ENCODE results near the gene EFNB1.

Gene EFNB1

GRCh38 chrX:68844581-68844980 is 15.8 kb downstream of the EFNB1 start:
- no peak for FAIRE-seq

DNA sequence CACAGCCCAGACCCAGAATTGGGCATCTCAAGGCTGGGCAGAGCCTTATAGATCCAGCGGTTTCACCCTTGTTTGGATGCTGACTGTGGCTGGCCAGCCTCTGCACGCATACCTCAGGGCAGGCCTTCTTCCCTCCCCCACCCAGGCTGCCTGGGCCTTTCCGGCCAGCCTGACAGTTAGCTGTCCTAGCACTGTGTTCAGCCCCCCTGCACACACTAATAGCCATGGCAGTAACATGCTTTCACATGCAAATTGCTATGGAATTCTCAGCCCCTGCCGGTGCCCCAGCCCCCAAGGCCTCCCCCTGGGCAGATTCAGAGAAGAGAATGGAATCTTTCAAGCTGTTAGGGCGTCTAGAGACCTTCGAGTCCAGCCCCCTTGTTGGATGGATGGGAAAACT is 17.7 kb downstream of the EFNB1 start:
- no peak for FAIRE-seq

GRCh38 chrX:68847172-68847571 is 18.4 kb downstream of the EFNB1 start:
- FAIRE-seq: no peak

- no peak for FAIRE-seq
Observed at GRCh38 chrX:68848189-68848940, 19.5 kb downstream of the EFNB1 start.

- FAIRE-seq: no peak
Observed at GRCh38 chrX:68851082-68851481, 22.3 kb downstream of the EFNB1 start.

DNA sequence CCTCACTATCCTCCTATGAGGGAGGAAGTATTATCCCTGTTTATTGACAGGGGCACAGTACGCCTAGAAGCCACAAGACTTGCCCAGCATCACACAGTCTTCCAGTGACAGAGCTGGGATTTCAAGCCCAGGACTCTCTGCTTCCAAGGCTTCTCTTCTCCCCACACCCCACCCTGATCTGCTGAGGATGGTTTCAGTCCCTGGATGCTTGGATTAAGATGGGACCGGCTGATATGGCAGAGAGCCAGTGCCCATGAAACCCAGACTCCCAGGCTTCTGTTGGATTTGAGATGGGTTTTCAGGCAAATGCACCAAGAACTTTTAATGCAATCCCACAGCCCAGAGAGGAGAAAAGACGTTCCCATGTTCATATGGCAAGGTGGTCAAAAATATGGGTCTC is 23.2 kb downstream of the EFNB1 start:
- FAIRE-seq: no peak

DNA sequence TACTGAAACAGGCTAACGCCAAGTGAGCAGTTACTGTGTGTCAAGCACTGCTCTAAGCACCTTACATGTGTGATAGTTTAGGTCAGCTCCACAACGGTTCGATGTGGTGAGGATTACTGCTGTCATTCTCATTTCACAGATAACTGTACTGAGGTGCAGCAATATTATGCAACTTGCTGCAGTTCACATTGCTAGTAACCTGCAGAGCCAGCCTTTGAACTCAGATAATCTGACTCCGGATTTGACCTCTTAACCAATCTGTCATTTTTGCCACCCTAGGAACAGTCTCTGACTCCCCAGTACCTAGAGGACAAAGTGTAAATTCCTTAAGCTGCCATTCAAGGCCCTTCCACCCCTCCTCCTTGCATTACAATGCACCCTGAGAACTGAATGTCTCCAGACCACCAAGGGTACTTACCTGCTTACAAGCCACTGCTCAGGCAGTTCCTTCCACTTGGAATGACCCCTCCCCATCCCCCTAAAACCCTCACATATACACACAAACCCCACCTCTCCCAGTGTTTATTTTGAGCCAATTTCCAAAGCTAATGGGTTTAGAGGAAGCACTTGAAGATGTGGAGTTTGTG is 24.9 kb downstream of the EFNB1 start:
- no peak for FAIRE-seq

DNA sequence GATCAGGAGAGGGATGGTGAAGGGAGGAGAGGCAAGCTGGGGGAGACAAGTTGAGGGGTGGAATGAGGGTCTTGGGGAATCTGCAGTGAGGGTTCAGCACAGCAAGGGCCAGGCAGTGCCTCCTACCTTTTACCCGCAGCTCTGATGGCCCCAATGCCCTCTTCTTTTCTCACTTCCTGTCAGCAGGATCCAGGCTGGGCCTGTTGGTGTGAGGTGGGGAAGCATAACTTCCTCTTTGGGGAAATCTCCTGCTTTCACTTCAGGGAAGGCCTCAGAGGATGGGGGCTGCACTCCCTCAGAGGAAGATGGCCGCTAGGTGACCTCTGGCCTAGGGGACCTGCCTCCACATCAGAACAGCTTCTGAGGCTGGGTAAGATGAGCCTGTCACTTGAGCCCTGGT is 36.5 kb downstream of the EFNB1 start:
- FAIRE-seq: no peak

DNA sequence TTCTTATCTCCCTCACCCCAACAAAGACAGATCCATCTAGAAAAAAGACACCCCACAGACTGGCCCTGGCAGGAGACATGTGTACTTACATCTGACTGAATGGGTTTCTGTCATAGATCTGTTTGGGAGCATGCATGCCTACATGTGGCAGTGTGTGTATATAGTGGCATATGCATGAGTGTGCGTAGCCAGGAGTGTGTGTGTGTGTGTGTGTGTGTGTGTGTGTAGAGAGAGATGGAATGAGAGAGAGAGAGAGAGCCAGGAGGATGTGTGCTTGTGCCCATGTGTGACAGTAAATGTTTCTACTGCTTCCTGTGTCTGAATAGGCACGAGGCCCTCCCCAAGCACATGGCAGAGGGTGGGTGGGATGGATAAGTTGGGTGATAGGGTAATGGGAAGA is 37.1 kb downstream of the EFNB1 start:
- no peak for FAIRE-seq

DNA sequence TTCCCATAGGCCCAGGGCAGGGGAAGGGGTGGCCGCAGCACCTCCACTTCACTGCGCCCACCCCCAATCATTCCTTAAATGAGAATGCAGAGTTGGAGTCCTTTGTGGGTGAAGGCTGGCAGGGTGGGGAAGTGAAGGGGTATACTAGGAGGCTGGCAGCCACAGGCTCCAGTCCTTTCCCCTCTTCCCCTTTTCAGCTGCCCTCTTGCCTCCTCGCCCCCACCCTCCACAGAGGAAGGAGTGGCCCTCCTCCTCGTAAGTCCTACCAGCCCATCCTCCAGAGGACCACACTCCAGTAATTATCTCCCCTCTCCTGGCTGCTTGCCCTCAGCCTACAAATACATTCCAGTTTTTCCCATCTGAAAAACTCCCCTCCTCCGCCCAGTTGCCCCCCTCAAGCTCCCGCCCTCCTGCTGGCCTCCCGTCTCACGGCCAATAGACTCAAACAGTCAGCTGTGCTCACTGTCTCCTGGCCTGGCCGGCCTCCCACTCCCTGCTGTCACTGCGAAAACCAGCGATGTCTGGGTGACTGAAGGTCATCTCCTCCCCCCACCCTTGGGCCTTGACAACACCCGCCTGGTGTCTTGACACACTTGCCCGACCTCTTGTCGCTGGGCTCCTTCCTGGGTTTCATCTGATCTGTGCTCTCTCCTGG is 38.8 kb downstream of the EFNB1 start:
- FAIRE-seq: no peak

- no peak for FAIRE-seq
Observed at GRCh38 chrX:68868316-68868715, 39.5 kb downstream of the EFNB1 start.

GRCh38 chrX:68868902-68869800 is 40.3 kb downstream of the EFNB1 start:
- no peak for FAIRE-seq

DNA sequence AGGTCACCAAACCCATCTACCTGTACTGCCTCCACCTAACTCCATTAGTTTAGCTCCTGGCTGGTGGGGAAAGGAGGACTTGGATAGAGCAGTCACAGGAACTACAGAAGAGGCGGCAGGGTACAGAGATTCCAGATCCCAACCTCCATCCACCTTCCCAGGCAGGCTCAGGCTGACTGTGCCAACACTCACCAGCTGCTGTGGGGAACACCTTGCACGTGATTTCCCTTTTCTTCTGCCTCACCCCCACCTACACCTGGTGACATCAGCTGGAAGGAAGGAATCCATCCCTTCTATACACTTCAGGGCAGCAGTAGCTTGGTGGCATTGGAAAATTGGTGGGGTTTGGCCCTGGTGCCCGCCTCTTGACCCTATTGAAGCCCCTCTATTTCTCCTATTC is 41.5 kb downstream of the EFNB1 start:
- FAIRE-seq: no peak

- no peak for FAIRE-seq
Observed at GRCh38 chrX:68872171-68872570, 43.4 kb downstream of the EFNB1 start.

- no peak for FAIRE-seq
Observed at GRCh38 chrX:68874076-68874475, 45.3 kb downstream of the EFNB1 start.

DNA sequence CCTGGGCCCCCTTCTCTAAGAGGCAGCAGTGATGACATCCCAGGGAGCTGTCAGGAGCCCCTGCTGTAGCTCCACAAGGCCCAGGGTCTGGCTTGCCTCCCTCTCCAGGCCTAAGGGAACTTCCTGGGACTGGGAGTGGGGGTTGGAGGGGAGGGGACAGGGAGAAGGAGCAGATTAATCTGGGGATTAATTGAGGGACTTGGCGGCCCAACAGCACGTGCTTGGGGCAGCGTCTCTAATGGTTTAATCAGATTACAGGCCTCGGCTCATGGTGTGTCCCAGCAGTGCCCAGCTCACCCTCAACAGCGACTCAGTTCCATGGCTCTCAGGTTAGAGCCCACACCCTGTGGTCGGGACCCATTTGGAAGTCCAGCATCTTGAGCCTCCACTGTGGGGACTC is 47.9 kb downstream of the EFNB1 start:
- FAIRE-seq: no peak

- FAIRE-seq: no peak
Observed at GRCh38 chrX:68877606-68878005, 48.8 kb downstream of the EFNB1 start.

DNA sequence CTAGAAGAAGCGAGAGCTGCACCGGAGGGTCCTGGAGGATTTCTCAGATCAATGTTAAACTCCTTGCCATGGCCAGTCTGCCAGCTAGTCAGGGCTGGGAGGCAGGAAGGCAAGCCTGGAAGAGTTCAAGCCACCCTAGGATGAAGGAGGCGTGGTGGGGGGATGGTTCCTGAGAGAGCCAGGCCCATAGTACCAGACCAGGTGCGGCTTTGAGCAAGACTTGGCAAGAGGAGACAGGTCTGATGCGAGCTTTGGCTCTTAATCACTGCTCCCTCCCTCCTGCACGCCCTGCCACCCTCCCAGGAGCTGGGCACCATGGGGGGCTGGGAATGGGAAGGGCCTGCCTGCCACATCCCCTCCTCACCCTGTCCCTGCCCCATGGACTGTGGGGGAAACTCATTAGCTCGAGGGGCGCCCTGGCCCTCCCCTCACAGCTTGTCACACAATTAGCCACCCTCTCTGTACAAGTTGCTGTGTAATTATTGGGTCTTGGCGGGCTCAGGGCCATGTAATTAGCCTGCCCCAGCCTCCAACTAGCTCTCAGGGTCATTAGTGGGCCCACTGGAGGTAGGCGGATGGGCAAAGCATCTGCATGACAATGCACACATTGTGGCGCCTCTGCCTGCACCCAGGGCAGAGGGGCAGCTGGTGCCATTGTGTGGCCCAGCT is 50.3 kb downstream of the EFNB1 start:
- FAIRE-seq: no peak

- no peak for FAIRE-seq
Observed at GRCh38 chrX:68880846-68881552, 52.2 kb downstream of the EFNB1 start.

DNA sequence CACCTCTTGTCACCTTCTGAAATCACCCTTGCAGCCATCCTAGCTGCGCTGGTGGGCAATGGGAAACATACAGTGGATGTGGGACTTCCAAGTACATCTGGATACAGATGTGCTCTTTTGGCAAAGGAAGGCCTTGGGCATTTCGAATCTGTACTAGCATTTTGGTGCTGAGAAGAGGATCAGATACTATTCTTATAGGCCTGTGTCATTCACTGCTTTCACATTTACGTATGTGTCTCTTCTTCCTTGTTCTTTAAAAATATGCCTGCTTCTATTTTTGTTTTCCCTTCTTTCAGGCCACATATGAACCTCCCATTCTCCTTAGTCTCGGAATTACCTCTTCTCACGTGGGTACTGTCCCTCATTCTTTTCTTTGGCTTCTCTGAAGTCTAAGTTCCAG is 53.1 kb downstream of the EFNB1 start:
- no peak for FAIRE-seq

GRCh38 chrX:68883800-68884199 is 55.0 kb downstream of the EFNB1 start:
- no peak for FAIRE-seq

DNA sequence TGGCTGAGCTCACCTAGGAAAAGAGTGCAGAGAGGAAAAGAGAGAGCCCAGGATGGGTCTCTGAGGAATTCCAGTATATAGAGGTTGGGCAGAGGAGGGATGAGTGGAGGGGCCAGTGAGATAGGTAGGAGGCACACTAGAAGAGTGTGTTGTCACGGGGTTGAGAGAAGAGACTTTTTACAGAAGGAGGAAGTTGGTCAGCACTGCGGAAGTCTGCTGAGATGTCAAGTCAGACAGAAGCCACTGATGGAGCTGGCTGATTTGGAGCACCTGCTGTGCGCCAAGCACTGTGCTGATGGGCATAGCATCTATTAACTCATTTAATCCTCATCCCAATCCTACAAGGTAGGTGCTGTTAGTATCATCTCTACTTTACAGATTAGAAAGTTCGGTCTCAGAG is 60.4 kb downstream of the EFNB1 start:
- FAIRE-seq: no peak
